Stimulated activated CD8-positive, alpha-beta memory T cell treated with anti-CD3 and anti-CD28 coated beads, Interleukin-4, amount 100 ng/mL, for 24 hours (primary cell): ENCODE results near the gene C22orf23.
A peak's percentile ranks its signal among the peaks of the same experiment; 100 is the strongest.

Experiments used
- DNase-seq: peaks from one replicate; pipeline ENCODE4 v3.0.0-alpha.2; 2020; ENCODE audit warnings: low read depth

Gene C22orf23

GRCh38 chr22:37925330-37925729 lies 28.1 kb downstream of the C22orf23 start:
- no peak for DNase-seq

GRCh38 chr22:37924386-37925065 lies 28.9 kb downstream of the C22orf23 start:
- DNase-seq: no peak

GRCh38 chr22:37923927-37924326 lies 29.5 kb downstream of the C22orf23 start:
- no peak for DNase-seq

GRCh38 chr22:37922191-37922590 lies 31.2 kb downstream of the C22orf23 start:
- no peak for DNase-seq

- no peak for DNase-seq
These were observed 33.3 kb downstream of the C22orf23 start for GRCh38 chr22:37920126-37920525.

- no peak for DNase-seq
These were observed 34.7 kb downstream of the C22orf23 start for GRCh38 chr22:37918580-37919270.

GRCh38 chr22:37917874-37918548 lies 35.4 kb downstream of the C22orf23 start:
- DNase-seq: no peak

GRCh38 chr22:37916311-37916710 lies 37.1 kb downstream of the C22orf23 start:
- DNase-seq: no peak

GRCh38 chr22:37913233-37913721 lies 40.1 kb downstream of the C22orf23 start:
- DNase-seq: no peak

GRCh38 chr22:37912171-37912570 lies 41.2 kb downstream of the C22orf23 start:
- DNase-seq: no peak

- no peak for DNase-seq
These were observed 41.7 kb downstream of the C22orf23 start for GRCh38 chr22:37911697-37912096.

- DNase-seq: no peak
These were observed 42.3 kb downstream of the C22orf23 start for GRCh38 chr22:37910890-37911672.

GRCh38 chr22:37909766-37910165 lies 43.6 kb downstream of the C22orf23 start:
- DNase-seq: no peak

- DNase-seq: no peak
These were observed 46.1 kb downstream of the C22orf23 start for GRCh38 chr22:37907036-37907954.

- DNase-seq: no peak
These were observed 46.9 kb downstream of the C22orf23 start for GRCh38 chr22:37906364-37907008.

- peak; percentile 49 for DNase-seq
These were observed 47.7 kb downstream of the C22orf23 start, which contains the start of gene MICALL1 for GRCh38 chr22:37905534-37906363. Gene MICALL1 (plus strand): TSS chr22:37906297. CDS start chr22:37906423, 126 bp downstream.

GRCh38 chr22:37904572-37905533 lies 48.5 kb downstream of the C22orf23 start:
- no peak for DNase-seq

- DNase-seq: no peak
These were observed 54.8 kb downstream of the C22orf23 start for GRCh38 chr22:37898441-37899181.
